Measurements from ENCODE around the gene PBXIP1. TPM values are rescaled to one million over a fixed set of nuclear protein-coding genes. Genes with fewer than 3 reads are reported as not detected.

Gene PBXIP1
- total and polyA plus RNA-seq, 11 donors = 36.9 to 70.4 (median 51.5) TPM

- Histone ChIP-seq H3K9me3 (no peaks in the 10 kb centered on the region), H3K4me1 (peaks cover 0 to 66% (median 26%) of the 10 kb centered on the region in 12 donors), H3K27me3 (no peaks in the 10 kb centered on the region), H3K27ac (peak overlapping the region in 2 of 12 donors; percentile 6 to 10), H3K36me3 (peaks cover 0 to 7% (median under 1%) of the 10 kb centered on the region in 9 donors), H3K4me3 (no peak overlapping the region)
- intact Hi-C loops (cut with DNase I) = loop anchor here in 1 of 10 donors (2.0 kb wide), 1 partner anchor 29 kb away; no protein-coding TSS in a partner anchor
- DNase-seq = peak in 2 of 5 donors; percentile 4 to 5
- no peak for ATAC-seq
- whole genome bisulfite sequencing, 4 donors = 80 to 94% (median 85%) methylated on average over 1 of the region's 1 CpG
- no peak for TF ChIP-seq POLR2A (IDR thresholded peaks at IDR 0.05)
Observed at GRCh38 chr1:154940213-154940560, 15.7 kb downstream of the PBXIP1 start.

- 94 to 96% (median 96%) methylated on average over 7 of the region's 7 CpGs for WGBS, 4 donors
- peak in 2 of 5 donors; percentile 10 to 16 for DNase-seq
- no peak overlapping the region for H3K4me3 ChIP-seq
- peak overlapping the region in 10 of 12 donors; percentile 90 to 100 (median 96) for H3K27ac ChIP-seq
- TF ChIP-seq POLR2A (IDR thresholded peaks at IDR 0.05) (no peak), CTCF (IDR thresholded peaks at IDR 0.05) (no peak)
- intact Hi-C loops (cut with DNase I) = loop anchor here in 2 of 10 donors (5.0 to 10.0 kb wide), 4 partner anchors 33 to 382 kb away; partner anchors contain the start of genes CHRNB2 (in 1 of the 2), CKS1B (in 1 of the 2), SHC1 (in 1 of the 2) and UBE2Q1 (in 1 of the 2)
- no peaks in the 10 kb centered on the region for H3K9me3 ChIP-seq
- H3K36me3 ChIP-seq = no peaks in the 10 kb centered on the region
- ATAC-seq = no peak
- H3K4me1 ChIP-seq = peaks cover 0 to 56% (median 20%) of the 10 kb centered on the region in 12 donors
- no peaks in the 10 kb centered on the region for H3K27me3 ChIP-seq
Observed at GRCh38 chr1:154938604-154939399, 17.1 kb downstream of the PBXIP1 start.

GRCh38 chr1:154937988-154938386, 17.9 kb downstream of the PBXIP1 start:
- intact Hi-C loops (cut with DNase I) = loop anchor here in 4 of 10 donors (2.0 to 10.0 kb wide), 6 partner anchors 34 to 381 kb away; partner anchors contain the start of genes UBE2Q1 (in 3 of the 4), CHRNB2 (in 1 of the 4), CKS1B (in 1 of the 4) and SHC1 (in 1 of the 4)
- peaks cover 0 to 53% (median 20%) of the 10 kb centered on the region in 12 donors for H3K4me1 ChIP-seq

More at GRCh38 chr1:154937988-154938386, 17.9 kb downstream of the PBXIP1 start:
- TF ChIP-seq CTCF (IDR thresholded peaks at IDR 0.05) = no peak
- no peaks in the 10 kb centered on the region for H3K27me3 ChIP-seq
- peak overlapping the region; percentile 90 to 100 (median 98) for H3K27ac ChIP-seq
- no peaks in the 10 kb centered on the region for H3K36me3 ChIP-seq
- no peak for ATAC-seq
- peak overlapping the region; percentile 39 to 80 (median 66) for H3K4me3 ChIP-seq
- WGBS, 4 donors = 73 to 78% (median 77%) methylated on average over 8 of the region's 8 CpGs
- DNase-seq = peak in 1 of 5 donors; percentile 20
- no peaks in the 10 kb centered on the region for H3K9me3 ChIP-seq

Measured in heart left ventricle (tissue), 16 donors.